ENCODE data around the gene FAM13A.

- TF ChIP-seq CTCF (IDR thresholded peaks at IDR 0.05) (no peak), POLR2A (IDR thresholded peaks at IDR 0.05) (no peak)
Observed at GRCh38 chr4:88731381-88731780, 325.6 kb downstream of the FAM13A start.

Measured in heart left ventricle (tissue), 13 donors.